ENCODE data around the gene KLHL29.

KLHL29 gene

GRCh38 chr2:23562143-23562542, 177.2 kb downstream of the KLHL29 start:
- TF ChIP-seq FOXP2 (optimal IDR thresholded peaks at IDR 0.05; ENCODE audit: borderline replicate concordance, extremely low read depth, extremely low read length, insufficient read depth) = no peak
- TF ChIP-seq POLR2AphosphoS5 (IDR thresholded peaks at IDR 0.05; ENCODE audit: low read depth, low read length) = no peak
- TF ChIP-seq TAF1 (IDR thresholded peaks at IDR 0.05; ENCODE audit: borderline replicate concordance, insufficient read depth, low read length) = no peak
- TF ChIP-seq SIN3A (IDR thresholded peaks at IDR 0.05; ENCODE audit: borderline replicate concordance, insufficient read depth, low read length) = no peak
- TF ChIP-seq REST (IDR thresholded peaks at IDR 0.05; ENCODE audit: insufficient read depth in 1 of 2, low read depth in 2 of 2, low read length in 2 of 2) = no peak

- TF ChIP-seq TAF1 (IDR thresholded peaks at IDR 0.05; ENCODE audit: borderline replicate concordance, insufficient read depth, low read length) (no peak), SIN3A (IDR thresholded peaks at IDR 0.05; ENCODE audit: borderline replicate concordance, insufficient read depth, low read length) (no peak), REST (IDR thresholded peaks at IDR 0.05; ENCODE audit: insufficient read depth in 1 of 2, low read depth in 2 of 2, low read length in 2 of 2) (no peak), FOXP2 (optimal IDR thresholded peaks at IDR 0.05; ENCODE audit: borderline replicate concordance, extremely low read depth, extremely low read length, insufficient read depth) (no peak), POLR2AphosphoS5 (IDR thresholded peaks at IDR 0.05; ENCODE audit: low read depth, low read length) (no peak)
Observed at GRCh38 chr2:23563151-23563550, 178.2 kb downstream of the KLHL29 start.

GRCh38 chr2:23563673-23564614, 179.0 kb downstream of the KLHL29 start:
- TF ChIP-seq FOXP2 (optimal IDR thresholded peaks at IDR 0.05; ENCODE audit: borderline replicate concordance, extremely low read depth, extremely low read length, insufficient read depth) (no peak), SIN3A (IDR thresholded peaks at IDR 0.05; ENCODE audit: borderline replicate concordance, insufficient read depth, low read length) (no peak), REST (IDR thresholded peaks at IDR 0.05; ENCODE audit: insufficient read depth in 1 of 2, low read depth in 2 of 2, low read length in 2 of 2) (no peak), POLR2AphosphoS5 (IDR thresholded peaks at IDR 0.05; ENCODE audit: low read depth, low read length) (no peak), TAF1 (IDR thresholded peaks at IDR 0.05; ENCODE audit: borderline replicate concordance, insufficient read depth, low read length) (no peak)

- TF ChIP-seq SIN3A (IDR thresholded peaks at IDR 0.05; ENCODE audit: borderline replicate concordance, insufficient read depth, low read length) (no peak), REST (IDR thresholded peaks at IDR 0.05; ENCODE audit: insufficient read depth in 1 of 2, low read depth in 2 of 2, low read length in 2 of 2) (no peak), POLR2AphosphoS5 (IDR thresholded peaks at IDR 0.05; ENCODE audit: low read depth, low read length) (no peak)
Observed at GRCh38 chr2:23564615-23564960, 179.6 kb downstream of the KLHL29 start.
